GM21576 (cell line): ENCODE data around the gene METTL24.
"Not testable (repeated sequence)": the region's sequence is repeated elsewhere in the genome, so short reads cannot be mapped to it uniquely, and the experiment has no call there.

ENCODE experiments used
- ATAC-seq: cut with Tn5 transposase; IDR thresholded peaks from one replicate; pipeline ENCODE4 v1.9.1; 2021; ENCODE audit warnings: mild to moderate bottlenecking, moderate library complexity; ENCODE audit not compliant: unreplicated experiment

METTL24 gene

DNA sequence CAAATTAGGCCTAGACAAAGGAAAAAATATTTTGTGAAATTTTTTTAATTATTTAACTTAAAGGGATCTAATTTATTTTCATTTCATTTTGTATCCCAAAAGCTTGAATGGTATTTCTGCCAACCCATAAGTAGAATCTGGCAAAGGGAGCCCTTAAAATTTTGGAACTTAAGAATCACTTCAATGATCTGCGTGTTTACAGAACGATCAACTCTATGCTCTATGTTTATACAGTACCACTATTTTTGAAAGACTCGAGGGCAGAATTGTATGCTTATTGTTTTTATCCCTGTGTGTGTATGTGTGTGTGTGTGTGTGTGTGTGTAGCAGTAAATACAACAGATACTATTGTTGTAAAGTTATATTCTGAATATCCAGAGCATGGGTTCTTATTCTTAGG is 39.2 kb downstream of the METTL24 start:
- no peak for ATAC-seq

DNA sequence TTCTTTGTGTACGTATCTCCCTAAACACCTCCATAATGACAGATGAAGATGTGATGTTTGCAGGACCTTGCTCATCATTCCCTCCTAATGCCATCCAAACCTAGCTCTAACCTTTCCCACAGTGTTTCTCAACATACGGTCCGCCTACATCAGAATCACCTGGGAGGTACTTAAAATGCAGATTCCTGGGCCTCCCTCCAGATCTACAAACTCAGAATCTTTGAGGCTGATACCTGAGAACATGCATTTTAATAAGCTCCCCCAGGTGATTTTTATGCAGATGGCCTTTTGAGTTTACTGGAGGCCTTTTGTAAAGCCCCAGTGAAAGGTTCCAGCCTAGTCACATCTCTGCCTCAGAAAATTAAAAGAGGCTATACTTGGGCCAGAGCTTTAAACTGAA is 40.5 kb downstream of the METTL24 start:
- no peak for ATAC-seq

DNA sequence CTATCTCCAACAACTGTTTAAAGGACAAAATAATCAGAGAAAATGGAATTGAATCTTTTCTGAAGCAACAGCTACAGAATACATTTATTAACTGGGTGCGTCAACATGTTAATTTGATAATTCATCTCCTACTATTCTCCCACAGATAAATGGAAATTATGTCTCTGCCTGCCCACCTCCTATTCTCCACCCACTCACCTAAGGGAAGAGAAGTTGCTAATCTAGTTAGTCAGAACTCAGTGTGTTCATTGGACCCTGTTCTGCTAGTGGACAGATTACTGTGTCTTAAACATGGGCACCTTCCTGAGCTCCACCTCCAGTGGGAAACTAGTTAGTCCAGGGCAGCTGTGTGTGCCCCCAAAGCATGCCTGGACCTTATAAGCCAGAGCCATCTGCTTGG is 41.0 kb downstream of the METTL24 start:
- no peak for ATAC-seq

DNA sequence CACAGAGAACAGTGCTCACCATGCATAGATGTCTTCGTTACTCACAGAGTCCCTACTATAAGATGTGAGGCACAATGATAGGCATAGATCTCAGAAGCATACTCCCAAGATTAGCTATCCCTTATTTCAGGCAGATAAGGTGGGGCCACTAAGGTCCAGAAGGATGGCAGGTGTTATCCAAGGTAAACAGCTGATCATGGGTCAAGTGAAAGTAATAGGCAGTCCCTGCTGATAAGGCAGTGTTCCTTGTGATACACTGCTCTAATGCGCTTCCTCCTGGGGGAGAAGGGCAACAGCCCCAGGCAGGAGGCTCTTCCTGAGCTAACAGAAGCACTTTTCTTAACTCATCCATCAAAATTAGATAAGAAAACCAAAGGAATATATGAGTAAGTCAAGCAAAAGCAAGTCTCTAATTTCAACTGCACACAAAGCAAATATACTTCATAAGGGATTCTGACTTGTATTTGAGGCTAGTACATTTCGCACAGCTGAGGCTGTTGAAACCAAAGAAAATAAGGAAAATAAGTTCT is 42.2 kb downstream of the METTL24 start:
- ATAC-seq, result no peak

DNA sequence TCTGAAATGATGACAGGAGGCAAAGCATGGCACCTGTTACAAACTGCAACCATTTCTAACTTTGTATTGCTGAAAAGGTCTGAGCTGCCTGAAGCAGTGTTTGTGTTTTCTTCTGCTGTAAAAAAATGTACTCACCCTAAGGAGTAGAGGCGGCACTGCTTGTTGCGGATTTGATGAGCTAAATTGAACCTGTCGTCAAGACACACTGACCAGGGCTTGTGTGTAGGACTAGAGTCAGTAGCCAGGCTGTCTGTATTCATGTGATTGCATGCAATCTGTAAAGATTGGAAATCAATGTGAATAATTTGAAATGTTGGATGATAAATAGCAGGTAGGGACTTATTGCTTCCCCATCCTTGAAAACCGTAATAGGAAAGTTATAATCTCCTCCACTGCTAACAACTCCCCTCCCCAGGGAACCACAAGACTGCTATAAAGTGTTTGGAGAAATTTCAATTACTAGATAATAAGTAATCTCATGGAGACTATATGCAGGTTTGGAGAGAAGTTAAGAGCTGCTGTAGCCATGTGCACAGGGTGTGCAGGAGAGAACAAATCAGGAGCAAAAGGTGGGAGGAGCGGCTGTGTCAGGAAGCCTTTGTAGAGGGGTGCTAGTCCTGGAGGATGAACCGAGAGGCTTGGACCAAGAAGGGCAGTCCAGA is 42.8 kb downstream of the METTL24 start:
- ATAC-seq, result no peak

DNA sequence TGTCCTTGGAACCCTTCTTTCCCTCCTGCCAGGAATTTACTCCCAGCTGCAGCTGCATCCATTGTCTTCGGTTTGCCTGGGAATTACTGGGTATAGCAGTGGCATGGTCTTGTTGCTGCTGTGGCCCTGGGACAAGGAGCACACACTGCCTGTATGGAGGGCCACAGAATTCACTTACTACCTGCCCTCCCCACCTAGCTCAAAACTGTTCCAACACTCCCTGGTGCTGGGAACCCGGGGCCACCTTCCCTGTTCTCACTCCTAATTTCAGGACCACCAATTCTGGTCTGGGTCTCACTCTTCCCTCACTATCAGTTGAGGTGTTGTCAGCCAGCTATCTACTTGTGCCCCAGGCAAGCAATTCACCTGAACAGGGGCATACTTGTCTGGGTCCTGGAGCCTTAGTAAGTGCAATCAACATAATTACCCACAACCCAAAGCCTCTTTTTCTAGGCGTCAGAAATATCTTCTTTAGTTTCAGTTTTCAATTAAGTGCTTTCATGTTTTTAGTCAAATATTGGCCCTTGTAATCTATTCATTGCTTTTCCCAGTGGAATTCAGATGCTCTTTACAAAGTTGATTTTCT is 47.2 kb downstream of the METTL24 start:
- no peak for ATAC-seq

DNA sequence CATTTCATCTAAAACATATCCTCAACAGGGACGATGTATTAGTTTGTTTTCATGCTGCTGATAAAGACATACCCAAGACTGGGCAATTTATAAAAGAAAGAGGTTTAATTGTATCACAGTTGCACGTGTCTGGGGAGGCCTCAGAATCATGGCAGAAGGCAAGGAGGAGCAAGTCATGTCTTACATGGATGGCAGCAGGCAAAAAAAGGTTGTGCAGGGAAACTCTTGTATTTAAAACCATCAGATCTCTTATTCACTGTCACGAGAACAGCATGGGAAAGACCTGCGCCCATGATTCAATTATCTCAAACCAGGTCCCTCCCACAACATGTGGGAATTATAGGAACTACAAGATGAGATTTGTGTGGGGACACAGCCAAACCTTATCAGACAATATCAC is 48.7 kb downstream of the METTL24 start:
- ATAC-seq, result not testable (repeated sequence)

DNA sequence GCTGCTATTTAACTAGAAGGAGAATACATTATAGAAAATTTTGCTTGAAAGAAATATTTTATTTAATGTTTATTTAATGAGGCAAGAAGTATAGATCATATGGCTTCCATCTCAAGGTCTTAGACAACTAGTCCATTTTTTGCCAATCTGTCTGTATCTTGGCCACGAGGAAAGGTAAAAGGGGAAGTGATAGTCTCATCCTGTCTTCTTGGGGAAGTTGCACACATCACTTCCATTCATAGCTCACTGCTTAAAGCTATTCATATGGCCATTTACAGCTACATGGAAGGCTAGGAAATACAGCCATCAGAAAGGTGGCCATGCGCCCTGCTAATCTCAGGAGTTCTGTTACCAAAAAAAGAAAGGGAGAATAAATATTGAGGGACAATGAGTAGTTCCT is 50.8 kb downstream of the METTL24 start:
- ATAC-seq, result no peak

DNA sequence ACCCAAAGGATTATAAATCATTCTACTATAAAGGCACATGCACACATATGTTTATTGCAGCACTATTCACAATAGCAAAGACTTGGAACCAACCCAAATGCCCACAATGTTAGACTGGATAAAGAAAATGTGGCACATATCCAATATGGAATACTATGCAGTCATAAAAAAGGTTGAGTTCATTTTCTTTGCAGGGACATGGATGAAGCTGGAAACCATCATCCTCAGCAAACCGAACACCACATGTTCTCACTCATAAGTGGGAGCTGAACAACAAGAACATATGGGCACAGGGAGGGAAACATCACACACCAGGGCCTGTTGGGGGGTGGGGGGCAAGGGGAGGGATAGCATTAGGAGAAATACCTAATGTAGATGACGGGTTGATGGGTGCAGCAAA is 52.3 kb downstream of the METTL24 start:
- ATAC-seq, result not testable (repeated sequence)

DNA sequence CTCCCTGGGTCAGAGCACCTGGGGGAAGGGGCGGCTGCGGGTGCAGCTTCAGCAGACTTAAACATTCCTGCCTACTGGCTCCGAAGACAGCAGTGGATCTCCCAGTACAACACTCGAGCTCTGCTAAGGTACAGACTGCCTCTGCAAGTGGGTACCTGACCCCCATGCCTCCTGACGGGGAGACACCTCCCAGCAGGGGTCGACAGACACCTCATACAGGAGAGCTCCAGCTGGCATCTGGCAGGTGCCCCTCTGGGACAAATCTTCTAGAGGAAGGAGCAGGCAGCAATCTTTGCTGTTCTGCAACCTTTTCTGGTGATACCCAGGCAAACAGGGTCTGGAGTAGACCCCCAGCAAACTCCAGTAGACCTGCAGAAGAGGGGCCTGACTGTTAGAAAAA is 54.5 kb downstream of the METTL24 start:
- ATAC-seq, result not testable (repeated sequence)

DNA sequence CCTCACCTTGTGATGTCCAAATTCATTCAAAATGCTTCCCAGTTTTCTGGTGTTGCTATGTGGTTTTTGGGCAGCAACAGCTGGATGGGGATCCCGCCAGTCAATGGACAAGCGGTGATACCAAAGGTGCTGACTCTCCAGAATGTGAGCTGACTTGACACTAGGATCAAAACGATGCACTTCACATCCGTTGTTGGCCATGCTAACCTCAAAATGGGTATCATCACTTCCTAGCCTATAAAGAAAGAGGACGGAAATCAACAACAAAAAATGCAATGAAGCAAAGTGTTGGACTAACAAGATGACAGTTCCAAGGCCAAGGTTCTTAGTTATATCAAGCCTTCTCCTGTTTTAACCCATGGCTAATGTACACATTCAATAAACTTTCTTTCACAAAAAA is 59.2 kb downstream of the METTL24 start:
- ATAC-seq, result no peak

DNA sequence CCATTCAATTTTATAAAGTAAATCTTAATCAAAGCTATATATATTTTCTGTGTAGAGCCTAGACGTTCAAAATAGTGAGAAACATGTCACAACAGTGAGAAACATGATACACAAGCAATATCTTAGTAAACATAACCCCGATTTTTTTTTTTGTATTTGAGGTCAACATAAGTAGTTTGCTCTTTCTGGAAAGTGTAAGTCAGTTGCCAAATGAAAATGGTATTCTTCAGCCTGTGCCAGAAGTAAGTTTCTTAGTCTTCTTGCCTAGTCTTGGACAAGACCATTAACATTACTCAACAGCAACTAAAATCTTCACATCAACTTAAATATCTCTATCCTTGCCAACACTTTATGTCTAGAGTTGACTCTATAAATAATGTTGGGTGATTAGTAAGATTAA is 59.7 kb downstream of the METTL24 start:
- ATAC-seq, result no peak

DNA sequence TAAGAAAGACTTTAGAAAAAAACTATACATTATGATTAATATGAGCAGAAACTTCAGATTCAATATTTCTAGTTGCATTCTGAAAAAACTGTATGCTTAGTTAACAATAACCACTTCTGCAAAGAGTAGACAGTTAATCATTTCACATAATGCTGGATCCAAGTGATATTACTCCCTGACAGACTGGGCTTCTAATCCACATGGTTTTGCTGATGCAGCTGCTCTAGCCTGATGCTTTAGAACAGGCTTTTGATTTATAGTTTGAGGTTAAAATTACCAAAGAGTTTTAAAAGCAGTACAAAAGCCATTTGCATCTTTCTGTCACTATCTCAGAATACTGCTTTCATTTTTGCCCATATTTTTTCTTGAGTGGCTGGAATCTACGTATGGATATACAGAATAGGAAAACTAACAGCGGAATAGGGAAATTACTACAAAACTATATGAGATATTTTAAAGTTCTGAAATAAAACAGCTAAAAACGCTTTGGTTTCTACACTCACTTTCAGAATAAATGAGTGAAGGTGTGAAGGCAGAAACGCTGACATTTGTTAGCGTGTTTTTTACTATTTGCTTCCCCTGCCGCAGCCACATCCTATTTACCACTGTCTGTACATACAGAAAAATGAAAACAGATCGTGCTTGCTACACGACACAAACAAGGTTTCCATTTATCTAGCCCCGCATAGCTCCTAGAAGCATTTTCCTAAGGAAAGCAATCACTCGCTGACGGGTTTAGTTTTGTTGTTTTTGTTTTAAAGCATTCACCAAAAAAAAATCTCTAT is 61.7 kb downstream of the METTL24 start:
- ATAC-seq, result no peak

DNA sequence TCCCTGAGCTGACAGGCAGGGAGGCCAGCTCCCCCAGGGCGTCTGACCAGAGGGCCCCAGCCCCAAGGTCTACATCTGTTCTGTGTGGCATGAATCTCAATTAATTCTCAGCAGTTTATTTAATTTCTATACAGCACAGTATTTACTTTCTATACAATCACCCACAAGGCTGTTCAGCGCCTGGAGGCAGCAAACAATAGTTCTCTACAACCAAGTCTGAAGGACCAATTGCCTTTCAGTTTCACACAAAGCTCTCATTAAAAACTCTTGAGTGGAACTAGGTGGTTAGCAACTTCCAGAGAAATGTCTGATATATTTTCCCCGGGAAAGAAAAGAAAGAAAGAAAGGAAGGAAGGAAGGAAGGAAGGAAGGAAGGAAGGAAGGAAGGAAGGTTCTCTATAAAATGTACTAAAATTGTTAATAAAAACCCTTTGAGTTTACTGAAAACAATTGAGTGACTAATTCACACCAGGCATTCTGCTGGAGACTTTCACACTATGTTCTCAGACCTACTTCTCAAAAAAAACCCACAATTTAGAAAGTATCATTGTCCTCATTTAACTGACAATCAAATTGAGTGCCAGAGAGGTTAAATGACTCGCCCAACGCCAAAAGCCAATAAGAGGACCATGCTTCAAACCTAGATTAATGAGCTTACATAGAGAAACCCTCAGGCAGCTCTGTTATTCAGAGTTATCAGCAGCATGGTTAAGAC is 62.5 kb downstream of the METTL24 start:
- no peak for ATAC-seq

DNA sequence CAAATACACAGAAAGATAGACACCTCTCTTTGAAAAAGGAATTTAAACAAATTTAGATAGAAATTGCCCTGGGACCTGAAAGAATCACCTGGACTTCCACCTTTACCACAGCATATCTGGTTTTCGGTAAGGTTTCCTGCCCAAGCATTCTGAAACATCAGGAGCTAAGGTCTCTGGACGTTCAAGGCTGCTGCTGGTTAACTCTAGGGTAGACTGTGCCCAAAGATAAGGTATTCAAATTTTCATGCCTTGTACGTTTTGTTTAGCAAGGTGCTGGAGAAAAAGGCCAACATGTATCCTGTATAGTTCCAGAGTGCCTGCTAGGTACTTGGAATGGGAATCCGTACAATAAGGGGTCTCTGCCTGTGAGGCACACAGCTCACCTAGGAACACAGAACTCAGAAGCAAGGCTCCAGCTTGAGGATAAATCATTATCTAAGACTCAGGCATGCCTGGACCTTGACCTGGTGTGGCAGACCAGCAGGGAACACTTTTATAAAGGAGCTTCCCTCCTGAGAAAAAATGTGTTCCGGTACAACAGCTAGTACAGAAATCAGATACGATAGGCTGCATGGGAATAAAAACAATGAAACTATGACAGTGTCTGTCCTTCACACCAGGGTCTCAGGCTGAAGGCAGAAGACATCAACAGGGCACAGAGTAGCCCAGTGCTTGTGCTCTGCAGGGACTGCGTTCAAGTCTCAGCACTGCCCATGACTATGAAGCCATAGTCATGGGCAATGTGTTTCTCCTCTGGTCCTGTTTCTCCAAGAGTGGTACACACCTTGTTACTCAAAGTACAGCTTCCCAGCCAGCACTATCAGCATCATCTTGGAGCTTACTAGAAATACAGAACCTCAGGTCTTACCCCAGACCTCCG is 70.4 kb downstream of the METTL24 start:
- no peak for ATAC-seq

DNA sequence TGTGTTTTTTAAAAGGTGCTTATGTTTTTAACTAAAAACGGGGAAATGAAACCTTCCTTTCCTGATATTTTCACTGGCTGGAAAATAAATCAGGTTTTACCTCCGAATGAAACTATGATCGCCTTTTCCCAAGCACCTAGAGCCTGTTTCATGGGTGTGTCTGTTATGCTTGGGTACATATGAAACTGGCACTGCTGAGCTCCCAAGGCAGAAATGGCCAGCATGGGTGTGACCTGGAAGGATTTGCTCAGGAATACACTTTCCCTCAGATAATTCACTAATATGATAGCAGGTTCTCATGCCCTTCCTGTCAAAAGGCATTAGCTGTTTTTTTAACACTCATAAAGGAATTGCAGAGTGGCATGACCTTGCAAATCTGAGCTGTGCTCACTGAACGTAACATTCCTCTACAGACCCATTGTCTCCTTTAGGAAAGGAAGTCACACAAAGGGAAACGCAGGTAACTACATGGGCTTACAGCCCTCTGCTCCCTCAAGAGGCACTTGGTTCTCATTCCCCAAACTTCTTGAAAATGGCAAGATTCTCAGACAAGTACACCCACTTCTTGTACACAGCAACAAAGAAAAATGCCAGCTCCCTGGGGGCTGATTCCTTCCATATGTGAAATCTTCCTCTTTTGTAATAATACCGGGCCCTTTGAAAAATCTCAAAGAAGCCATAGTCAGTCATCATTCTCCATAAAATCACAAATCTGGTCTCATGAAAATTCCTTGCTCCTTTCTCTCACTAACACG is 72.7 kb downstream of the METTL24 start:
- ATAC-seq, result no peak

DNA sequence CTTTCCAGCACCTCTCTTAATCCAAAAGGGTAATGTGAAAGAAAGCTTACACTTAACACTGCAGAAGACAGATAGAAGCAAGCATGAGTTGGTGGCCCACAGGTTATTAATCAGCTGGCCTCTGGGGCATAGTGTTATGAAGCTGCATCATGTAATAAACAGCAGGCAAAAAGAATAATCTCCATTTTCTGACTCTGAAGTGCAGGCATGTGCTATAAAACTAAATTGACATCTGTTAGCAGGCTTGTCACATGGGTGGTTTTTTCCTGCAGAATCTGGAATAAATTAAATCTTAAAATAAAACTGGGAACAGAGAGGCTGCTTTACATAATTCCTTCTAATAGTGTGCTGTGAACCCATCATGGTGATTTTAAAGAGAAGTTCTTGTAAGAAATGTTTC is 73.3 kb downstream of the METTL24 start:
- no peak for ATAC-seq

DNA sequence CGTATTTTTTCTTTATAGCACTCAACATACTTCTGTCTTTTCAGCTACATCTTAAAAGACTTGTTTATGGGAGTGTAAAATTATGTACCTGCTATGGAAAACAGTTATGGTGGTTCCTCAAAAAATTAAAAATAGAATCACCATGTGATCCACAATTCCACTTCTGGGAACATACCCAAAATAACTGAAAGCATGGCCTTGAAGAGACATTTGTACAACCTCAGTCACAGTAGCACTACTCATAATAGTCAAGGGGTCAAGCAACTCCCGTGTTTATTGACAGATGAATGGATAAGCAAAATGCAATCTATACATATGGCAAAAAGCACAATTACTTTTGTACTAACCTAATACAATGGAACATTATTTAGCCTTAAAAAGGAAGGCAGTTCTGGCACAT is 74.5 kb downstream of the METTL24 start:
- ATAC-seq, result no peak

DNA sequence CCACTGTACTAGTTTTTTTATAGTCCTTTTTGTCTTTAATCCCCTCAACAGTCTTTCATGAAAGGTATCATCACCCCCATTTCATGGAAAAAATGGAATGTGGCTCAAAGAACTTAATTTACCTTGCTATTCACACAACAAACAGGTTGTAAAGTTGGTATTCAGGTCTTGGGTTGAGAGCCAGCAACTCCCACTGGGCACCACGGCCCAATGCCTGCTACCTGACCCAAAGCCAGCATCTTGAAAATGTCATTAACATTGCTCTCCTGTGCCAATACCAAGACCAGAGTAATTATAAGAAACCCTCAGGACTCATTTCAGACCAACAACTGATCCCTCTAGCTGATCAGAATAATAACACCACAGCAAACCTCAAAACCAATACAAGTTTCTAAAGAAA is 75.7 kb downstream of the METTL24 start:
- no peak for ATAC-seq
